ENCODE measurements around the gene PRSS1. TPM values are rescaled to one million over a fixed set of nuclear protein-coding genes. Genes with fewer than 3 reads are reported as not detected.

Gene PRSS1
- total and polyA plus RNA-seq, 2 donors (not counting 3 experiments of a cell fraction or from before 2014, with no cell fraction given) = not detected

GRCh38 chr7:142762104-142762503 is 12.8 kb downstream of the PRSS1 start:
- Histone ChIP-seq H3K4me1 (ENCODE audit: control insufficient read depth, extremely low read depth, insufficient read depth, low read length) (no peaks in the 10 kb centered on the region), H3K4me3 (replicated peaks in 1 of 3; ENCODE audit: insufficient read depth in 1 of 3, low read depth in 1 of 3, low read length in 3 of 3) (no peak overlapping the region), H3K27me3 (ENCODE audit: control insufficient read depth in 2 of 2, insufficient read depth in 2 of 2, low read length in 2 of 2) (peaks cover 3 to 26% of the 10 kb centered on the region in 2 experiments), H3K9me1 (replicated peaks; ENCODE audit: control insufficient read depth, extremely low read depth, insufficient read depth, low read length) (no peaks in the 10 kb centered on the region), H3K36me3 (ENCODE audit: control insufficient read depth in 2 of 2, extremely low read depth in 1 of 2, insufficient read depth in 2 of 2, low read length in 2 of 2) (no peaks in the 10 kb centered on the region), H4K20me1 (replicated peaks; ENCODE audit: control insufficient read depth, extremely low read depth, insufficient read depth, low read length) (no peaks in the 10 kb centered on the region), H3K4me2 (ENCODE audit: insufficient read depth, low read length) (no peak overlapping the region), H2AFZ (ENCODE audit: low read depth, low read length) (no peak overlapping the region), H3K27ac (ENCODE audit: insufficient read depth, low read depth, low read length) (no peak overlapping the region), H3K9ac (replicated peaks; ENCODE audit: extremely low read depth, insufficient read depth, low read length) (no peak overlapping the region), H3K79me2 (ENCODE audit: control insufficient read depth, insufficient read depth, low read length) (no peaks in the 10 kb centered on the region), H3K9me3 (replicated peaks; ENCODE audit: control insufficient read depth, insufficient read depth, low read length) (no peaks in the 10 kb centered on the region)
- FAIRE-seq = no peak
- dilution Hi-C loops (cut with MboI; ENCODE audit: extremely low pct_ligation_motif_present, low sequenced_read_pairs) (no loop called here), intact Hi-C loops (cut with micrococcal nuclease) (no loop called here)
- ChIA-PET POLR2A (no interaction called here), CTCF (interaction anchor here (2.3 to 2.4 kb wide), 2 partner anchors 12 to 21 kb away, joined by 7 to 8 read pairs; partner anchors contain the start of gene PRSS1)
- DNase-seq (ENCODE audit: low read depth, low spot score) = no peak
- no peak for TF ChIP-seq EZH2 (IDR thresholded peaks at IDR 0.05; ENCODE audit: borderline replicate concordance, low read depth, low read length, severe bottlenecking)
- no peak for TF ChIP-seq GATA2 (IDR thresholded peaks at IDR 0.05; ENCODE audit: insufficient read depth, insufficient read length, low read depth, low read length)
- no peak for TF ChIP-seq MAX (IDR thresholded peaks at IDR 0.05; ENCODE audit: insufficient read depth, insufficient read length)
- no peak for TF ChIP-seq POLR2AphosphoS5 (IDR thresholded peaks at IDR 0.05; ENCODE audit: insufficient read depth, low read depth, low read length)
- no peak for TF ChIP-seq FOS (IDR thresholded peaks at IDR 0.05; ENCODE audit: borderline replicate concordance, insufficient read depth, low read length)
- no peak for TF ChIP-seq JUN (IDR thresholded peaks at IDR 0.05; ENCODE audit: borderline replicate concordance, insufficient read depth, insufficient read length, low read depth)
- TF ChIP-seq MYC (IDR thresholded peaks at IDR 0.05; ENCODE audit: low read depth, low read length) = no peak
- no peak for TF ChIP-seq CTCF (IDR thresholded peaks at IDR 0.05; ENCODE audit: extremely low read depth in 1 of 2, insufficient read depth in 1 of 2, low read depth in 1 of 2, low read length in 2 of 2)
- no peak for TF ChIP-seq POLR2A (IDR thresholded peaks at IDR 0.05; ENCODE audit: low read depth, low read length)
- no TSS peak for BruUV-seq (replicated peaks)

Data from endothelial cell of umbilical vein (primary cell).